ENCODE data around the gene ZAP70.
"Not testable (repeated sequence)": the region's sequence is repeated elsewhere in the genome, so short reads cannot be mapped to it uniquely, and the experiment has no call there.

Gene ZAP70

DNA sequence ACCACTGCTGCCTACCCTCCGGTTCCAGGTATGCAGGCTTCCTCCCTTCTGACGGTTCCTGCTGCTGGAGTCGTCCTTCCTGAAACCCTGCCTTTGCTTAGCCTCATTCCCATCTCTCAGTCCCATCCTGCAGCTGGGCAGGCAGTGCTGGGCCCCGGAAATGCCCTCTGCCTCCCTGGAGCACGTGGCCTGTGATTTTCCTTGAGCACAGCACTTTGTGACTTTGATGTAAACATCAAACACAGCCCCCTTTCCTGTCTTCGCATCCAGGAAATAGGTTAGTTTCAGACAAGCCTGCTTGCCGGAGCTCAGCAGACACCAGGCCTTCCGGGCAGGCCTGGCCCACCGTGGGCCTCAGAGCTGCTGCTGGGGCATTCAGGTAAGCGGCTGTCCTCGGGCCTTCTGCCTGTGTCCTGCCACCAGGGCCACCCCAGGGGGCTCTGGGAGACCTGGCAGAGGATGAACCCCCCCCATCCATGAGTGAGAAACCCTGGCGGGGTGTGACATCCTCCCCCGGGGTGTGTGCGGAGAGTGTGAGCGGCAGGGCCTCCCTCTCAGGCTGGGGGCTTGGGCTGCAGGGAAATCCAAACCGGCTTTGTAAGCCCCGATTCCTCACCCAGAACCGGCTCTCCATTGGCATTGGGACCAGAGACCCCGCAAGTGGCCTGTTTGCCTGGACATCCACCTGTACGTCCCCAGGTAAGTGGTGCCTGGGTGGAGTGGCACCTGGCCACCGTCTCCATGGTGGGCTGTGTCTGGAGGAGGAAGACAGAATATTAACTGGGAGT, at the start of gene ZAP70:
Gene ZAP70 (plus strand): TSS at position 281 of the 788 bp plus-strand sequence. CDS start 10,461 bp downstream, outside the sequence.
- no peak for DNase-seq (ENCODE audit: low spot score)

DNA sequence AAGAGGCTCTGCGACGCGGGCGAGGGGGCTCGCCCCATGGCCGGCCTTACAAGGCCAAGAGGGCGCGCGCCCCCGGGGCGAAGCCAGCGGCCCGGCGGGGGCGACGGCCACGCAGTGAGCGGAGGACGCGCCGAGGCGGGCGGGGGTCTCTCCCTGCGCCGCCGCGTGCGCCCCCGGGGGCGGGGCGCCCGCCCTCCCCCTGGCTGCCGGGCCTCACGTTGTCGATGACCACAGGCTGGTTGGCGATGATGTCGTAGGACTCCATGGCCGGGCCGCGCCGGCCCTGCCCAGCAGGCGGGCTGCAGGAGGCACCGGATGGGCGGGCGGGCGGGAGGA, 49.8 kb upstream of the ZAP70 start:
- DNase-seq (ENCODE audit: low spot score) = no peak

DNA sequence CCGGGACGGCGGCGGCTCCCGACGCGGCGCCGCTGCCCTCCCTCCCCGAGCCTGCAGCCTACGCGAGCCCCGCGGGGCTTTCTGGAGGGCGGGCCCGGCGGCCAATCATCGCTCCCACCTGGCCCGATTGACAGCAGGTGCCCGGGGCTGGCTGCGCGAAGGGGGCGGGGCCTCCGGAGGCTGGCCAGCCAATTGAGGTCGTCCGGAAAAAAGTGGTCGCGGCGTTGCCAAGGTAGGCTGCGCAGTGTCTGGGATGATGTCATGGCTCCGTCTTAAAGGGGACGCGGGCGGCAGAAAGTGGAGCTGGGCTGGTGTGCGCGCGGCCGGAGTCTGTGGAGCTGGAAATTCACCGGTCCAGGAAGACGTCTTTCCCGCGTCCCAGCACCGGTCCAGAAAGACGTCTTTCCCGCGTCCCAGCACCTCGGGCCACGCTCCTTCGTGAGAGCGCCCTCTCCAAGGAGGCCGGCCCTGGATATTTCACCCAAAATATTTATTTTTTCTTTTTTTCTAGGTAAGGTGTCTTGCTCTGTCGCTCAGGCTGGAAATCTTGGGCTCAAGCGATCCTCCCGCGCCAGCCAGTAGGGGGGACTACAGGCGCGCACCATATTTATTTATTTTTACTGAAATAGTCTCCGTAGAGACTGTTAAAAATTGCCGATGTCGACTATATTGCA, 49.3 kb upstream of the ZAP70 start, which contains the start of gene ACTR1B:
Gene ACTR1B (minus strand): TSS at position 83 of the 674 bp plus-strand sequence. CDS start 154 bp downstream, outside the sequence.
- peak; percentile 98 for DNase-seq (ENCODE audit: low spot score)

DNA sequence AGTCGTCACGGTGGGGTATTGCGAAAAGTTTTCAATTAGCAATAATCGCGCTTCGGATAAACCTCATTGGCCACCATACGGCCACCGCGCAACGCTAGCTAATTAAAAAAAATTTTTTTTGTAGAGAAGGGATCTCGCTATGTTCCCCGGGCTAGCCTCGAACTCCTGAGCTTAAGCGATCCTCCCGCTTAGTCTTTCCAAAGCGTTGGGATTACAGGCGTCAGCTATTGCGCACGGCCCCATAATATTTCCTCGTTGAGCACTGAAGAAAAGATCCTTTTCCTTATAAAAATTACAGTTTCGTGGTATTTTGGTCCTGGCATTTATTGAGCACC, 48.8 kb upstream of the ZAP70 start:
- no peak for DNase-seq (ENCODE audit: low spot score)

DNA sequence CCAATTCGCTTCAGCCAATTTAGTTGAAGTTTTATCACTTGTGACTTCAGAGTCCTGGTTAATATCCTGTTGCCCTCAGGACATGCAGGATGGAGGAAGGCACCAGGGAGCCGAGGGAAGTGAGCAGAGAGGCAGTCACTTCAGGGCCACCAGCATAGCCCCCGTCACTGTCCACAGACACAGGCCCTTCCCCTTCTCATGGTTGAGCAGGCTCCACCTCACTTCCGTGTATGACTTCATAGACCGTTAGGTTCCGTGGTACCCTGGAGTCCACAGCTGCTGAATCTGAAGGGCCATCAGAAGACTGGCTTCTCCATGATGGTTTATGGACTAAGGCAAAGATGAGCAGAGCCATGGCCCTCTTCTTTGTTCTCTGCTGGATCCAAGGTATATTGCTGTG, 43.9 kb upstream of the ZAP70 start, which contains the start of gene C2orf92:
Gene C2orf92 (plus strand): TSS at position 266 of the 400 bp plus-strand sequence. CDS start 76 bp downstream, at position 342.
- no peak for DNase-seq (ENCODE audit: low spot score)

DNA sequence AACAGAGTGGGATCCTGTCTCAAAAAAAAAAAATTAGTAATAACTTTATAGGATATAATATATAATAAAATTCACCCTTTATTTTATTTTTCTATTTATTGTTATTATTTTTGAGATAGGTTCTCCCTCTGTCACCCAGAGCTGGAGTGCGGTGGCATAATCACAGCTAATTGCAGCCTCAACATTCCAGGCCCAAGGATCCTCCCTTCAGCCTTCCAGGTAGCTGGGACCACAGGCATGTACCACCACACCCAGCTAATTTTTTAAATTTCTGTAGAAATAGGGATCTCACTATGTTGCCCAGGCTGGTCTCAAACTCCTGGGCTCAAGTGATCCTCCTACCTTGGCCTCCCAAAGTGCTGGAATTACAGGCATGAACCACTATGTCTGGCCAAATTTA, 42.9 kb upstream of the ZAP70 start:
- DNase-seq (ENCODE audit: low spot score) = no peak

DNA sequence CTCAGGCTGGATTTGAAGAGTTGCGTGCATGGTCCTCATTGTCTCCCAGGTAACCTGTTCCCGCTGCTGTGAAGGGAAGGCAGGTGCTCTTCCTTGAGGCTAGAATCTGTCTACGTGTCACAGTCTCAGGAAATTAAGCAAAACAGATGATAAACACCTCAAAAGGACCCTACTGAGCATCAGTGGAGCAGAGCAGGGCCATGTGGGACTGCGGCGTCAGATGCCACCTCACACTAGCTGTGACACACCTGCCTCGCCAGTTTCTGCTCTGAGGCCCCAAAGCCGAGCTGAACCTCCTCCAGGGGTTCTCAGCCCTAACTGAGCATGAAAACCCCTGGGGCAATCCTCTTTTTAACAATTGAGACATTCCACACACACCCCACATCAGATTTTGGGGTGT, 41.9 kb upstream of the ZAP70 start:
- no peak for DNase-seq (ENCODE audit: low spot score)

DNA sequence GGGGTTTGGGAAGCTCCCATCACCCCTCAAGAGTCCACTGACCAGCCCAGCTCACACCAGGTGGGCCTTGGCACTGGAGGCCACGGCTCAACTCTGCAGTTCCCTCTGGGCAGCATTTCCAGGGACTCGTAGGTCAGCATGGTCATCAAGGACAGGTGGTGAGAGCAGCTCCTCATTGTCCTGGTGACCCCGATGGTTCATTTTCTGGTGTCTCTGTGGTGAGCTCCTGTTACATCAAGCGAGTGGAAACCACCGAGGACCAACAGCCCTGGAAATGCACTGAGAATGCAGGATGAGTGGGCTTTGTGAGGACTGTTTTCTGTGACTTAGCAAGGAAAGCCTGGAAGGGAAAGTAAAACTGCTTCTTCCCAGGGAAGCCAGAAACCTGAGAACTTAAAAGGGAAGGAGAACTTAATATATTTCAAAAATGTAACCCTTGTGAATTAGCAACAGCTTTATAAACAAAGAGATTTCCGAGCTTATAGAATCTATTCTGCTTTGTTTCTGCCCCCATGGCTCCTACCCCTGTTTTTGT, 40.7 kb upstream of the ZAP70 start:
- DNase-seq (ENCODE audit: low spot score) = not testable (repeated sequence)

DNA sequence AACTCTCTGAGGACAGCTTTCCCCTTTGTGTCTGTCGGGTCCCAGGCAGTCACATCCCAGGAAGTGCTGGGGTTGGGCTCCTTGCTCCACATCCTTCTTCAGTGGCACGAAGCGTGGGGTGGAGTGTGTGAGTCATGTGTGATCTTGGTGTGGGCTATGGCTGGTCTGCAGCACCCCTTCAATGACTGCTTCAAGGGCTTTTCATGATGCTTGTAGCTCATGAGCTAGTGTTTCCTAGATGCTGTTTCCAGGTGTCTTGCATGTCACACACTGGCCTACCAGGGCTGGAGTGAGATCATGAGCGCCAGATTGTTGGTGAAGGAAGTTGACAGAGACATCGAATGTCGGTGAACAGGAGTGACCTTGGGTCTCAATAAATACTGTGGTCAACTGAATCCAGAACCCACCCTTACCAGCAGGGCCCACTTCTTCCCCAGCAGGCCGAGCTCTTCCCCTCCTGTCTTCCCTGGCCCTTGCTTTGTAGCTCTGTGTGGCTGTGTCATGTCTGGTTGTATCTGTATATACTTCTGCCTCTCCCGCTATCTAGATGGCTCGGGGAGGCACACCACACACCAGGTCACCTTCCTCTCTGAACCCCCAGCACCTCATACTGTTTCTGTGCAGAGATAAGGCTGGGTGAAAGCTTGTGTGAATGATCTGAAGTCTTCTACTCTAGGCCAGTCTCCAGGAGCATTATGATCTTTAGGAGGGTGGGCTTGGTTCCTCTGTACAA, 40.0 kb upstream of the ZAP70 start:
- DNase-seq (ENCODE audit: low spot score) = no peak

DNA sequence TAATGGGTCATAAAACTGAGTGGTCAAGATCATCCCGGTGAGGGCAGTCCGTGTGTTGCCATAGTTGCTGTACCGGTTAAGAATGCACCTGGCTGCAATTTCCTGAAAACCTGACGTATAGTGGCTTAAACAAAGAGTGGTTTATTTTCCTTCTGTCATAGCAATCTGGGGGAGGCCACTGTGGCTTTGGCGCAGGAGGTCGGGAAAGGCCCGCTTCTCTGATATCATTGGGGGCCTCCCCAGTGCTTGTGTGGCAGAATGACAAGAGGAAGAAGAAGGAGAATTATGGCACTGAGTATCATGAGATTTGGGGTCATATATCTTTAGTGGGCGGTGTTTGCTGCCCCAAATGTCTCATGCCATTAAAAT, 39.5 kb upstream of the ZAP70 start:
- no peak for DNase-seq (ENCODE audit: low spot score)

DNA sequence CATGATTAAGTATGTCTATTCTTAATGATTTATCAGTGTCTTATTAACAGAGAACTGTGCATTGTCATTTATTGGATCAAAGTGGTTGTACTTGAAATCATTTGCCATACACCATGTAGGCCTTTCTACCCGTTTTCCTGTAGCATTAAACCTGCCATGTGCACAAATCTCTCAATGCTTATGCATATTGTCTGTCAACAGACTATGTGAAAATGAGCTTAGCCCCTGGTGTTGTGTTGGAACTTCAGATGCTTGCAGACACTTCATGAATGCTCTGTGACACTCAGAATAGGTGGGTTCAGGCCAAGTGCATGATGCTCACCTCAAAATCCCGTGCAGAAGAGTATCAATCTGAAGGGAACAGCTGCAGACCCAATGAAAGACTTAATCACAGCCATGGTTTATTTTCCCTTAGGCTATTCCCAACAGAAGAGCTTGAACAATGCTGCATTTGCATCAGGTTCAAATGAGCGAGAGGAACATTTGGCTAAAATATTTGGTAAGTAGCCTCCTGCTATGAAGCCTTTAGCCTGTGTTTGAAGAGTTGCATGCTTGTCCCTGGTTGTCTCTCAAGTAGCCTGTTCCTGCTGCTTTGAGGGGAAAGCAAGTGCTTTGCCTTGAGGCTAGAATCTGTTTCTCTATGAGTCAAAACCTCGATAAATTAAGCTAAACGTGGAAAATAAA, 37.8 kb upstream of the ZAP70 start:
- DNase-seq (ENCODE audit: low spot score) = no peak

DNA sequence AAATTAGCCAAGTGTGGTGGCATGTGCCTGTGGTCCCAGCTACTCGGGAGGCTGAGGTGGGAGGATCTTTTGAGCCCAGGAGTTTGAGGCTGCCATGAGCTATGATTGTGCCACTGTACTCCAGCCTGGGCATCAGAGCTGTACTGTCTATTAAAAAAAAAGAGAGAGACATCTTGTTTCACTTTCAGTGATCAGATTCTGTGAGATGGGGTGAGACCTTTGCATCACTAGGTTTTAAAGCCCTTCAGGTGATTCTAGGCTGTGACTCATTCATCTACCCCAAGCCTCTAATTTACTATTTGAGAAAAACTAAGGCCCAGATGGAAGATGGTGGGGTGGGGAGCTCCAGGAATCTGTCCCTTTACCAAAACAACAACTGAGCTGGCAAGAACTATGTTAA, 36.8 kb upstream of the ZAP70 start:
- DNase-seq (ENCODE audit: low spot score) = no peak

DNA sequence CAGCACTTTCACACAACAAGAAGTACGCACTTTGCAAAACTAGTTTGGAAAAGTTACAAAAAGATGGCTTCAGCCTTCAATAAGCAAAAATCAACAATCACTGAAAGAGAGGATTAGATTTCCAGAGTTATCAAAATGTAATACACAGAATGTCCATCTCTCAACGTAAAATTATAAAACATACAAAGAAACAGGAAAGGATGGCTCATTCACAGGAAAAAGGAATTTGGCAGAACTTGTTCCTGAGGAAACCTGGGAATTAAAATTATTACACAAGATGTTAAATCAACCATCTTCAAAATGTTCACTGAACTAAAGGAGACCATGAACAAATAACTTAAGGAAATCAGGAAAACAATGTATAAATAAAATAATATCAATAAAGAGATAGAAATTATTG, 35.9 kb upstream of the ZAP70 start:
- DNase-seq (ENCODE audit: low spot score) = no peak

DNA sequence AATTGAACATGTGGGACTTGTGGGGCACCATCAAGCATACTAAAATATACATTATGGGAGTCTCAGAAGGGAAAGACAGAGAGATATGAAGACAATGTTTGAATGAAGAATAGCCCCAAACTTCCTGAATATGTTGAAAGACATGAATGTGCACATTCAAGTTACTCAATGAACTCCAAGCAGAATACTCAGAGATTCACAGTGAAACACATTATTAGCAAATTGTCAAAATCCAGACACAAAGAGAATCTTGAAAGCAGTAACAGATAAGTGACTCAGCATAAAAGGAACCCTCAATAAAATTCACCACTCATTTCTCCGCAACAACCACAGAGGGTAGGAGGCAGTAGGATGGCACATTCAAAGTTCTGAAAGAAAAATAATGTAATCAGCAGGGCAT, 35.1 kb upstream of the ZAP70 start:
- no peak for DNase-seq (ENCODE audit: low spot score)

DNA sequence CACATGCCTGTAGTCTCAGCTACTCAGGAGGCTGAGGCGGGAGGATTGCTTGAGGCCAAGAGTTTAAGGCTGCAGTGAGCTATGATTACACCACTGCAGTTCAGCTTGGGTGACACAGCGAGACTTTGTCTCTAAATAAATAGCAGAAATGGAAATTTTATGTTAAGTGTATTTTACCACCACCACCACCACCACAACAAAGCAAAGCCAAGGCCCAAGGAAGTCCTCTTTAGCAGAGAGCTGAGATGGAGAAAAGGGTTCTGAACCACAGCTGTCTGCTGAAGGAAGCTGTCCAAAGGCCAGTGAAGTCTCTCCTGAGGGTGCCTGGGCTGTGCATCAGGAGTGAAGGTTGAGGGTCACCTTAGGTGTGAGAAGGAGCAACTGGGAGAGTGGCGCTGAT, 26.1 kb upstream of the ZAP70 start:
- DNase-seq (ENCODE audit: low spot score) = not testable (repeated sequence)

DNA sequence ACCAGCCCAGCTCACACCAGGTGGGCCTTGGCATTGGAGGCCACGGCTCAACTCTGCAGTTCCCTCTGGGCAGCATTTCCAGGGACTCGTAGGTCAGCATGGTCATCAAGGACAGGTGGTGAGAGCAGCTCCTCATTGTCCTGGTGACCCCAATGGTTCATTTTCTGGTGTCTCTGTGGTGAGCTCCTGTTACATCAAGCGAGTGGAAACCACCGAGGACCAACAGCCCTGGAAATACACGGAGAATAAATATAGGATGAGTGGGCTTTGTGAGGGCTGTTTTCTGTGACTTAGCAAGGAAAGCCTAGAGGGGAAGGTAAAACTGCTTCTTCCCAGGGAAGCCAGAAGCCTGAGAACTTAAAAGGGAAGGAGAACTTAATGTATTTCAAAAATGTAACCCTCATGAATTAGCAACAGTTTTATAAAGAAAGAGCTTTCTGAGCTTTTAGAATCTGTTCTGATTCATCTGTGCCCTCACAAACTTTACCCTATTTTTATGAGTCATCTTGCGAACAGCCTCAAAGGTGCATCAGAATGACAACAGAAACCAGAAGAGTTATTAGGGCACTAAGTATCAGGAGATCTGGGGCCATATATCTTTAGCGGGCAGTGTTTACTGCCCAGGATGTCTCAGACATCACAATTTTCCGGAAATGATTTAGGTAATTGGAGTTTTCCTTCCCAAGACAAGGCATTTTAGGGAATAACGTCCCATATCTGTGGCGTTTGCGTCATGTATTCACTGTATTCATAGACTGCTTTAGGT, 25.1 kb upstream of the ZAP70 start:
- no peak for DNase-seq (ENCODE audit: low spot score)

DNA sequence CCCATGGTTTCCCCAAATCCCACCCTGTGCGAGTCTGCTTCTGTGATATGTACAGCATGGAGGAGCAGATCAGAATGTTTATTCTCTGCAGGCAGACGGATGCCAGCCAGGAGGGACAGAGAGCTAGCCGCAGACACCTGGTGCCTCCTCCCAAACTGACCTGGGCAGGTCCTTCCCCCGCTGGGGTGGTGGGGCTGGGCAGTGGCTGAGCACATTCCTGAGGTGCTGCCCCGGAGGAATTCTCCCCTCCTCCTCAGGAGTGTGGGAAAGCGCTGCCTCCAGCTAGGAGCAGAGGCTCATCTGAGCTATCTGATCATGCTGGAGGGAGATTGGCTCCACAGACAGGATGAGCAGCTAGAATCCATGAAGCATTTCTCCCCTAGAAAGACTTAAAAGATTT, 22.2 kb upstream of the ZAP70 start:
- no peak for DNase-seq (ENCODE audit: low spot score)

DNA sequence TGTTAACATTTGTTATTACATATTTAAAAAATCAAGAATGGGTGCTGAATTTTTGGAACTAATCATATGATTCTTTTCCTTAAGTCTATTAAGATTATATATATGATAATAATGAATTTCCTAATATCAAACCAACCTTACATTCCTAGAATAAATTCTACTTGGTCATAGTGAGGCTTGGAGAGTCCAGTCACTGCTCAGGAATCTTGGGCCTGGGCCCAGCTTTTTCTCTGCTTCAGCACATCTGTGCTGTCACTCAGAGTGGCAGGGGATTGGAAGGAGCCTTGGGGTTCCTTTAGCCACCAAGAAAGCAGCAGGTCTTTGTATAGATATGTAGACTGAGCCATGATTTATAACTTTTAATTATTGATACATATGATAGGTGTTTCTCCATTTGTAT, 19.9 kb upstream of the ZAP70 start:
- no peak for DNase-seq (ENCODE audit: low spot score)

DNA sequence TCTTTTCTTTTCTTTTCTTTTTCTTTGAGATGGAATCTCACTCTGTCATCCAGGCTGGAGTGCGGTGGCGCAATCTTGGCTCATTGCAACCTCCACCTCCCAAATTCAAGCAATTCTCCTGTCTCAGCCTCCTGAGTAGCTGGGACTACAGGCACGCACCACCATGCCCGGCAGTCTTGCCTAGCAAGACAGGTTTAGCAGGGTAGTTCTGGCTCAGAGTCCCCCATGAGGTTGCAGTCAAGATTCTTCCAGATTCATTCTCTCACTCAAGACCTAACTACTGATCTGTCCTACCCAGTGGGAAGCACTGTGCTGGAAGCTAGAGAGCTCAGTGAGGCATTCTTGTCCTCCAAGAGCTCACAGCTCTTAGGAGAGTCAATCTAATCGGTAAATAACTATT, 17.6 kb upstream of the ZAP70 start:
- no peak for DNase-seq (ENCODE audit: low spot score)

DNA sequence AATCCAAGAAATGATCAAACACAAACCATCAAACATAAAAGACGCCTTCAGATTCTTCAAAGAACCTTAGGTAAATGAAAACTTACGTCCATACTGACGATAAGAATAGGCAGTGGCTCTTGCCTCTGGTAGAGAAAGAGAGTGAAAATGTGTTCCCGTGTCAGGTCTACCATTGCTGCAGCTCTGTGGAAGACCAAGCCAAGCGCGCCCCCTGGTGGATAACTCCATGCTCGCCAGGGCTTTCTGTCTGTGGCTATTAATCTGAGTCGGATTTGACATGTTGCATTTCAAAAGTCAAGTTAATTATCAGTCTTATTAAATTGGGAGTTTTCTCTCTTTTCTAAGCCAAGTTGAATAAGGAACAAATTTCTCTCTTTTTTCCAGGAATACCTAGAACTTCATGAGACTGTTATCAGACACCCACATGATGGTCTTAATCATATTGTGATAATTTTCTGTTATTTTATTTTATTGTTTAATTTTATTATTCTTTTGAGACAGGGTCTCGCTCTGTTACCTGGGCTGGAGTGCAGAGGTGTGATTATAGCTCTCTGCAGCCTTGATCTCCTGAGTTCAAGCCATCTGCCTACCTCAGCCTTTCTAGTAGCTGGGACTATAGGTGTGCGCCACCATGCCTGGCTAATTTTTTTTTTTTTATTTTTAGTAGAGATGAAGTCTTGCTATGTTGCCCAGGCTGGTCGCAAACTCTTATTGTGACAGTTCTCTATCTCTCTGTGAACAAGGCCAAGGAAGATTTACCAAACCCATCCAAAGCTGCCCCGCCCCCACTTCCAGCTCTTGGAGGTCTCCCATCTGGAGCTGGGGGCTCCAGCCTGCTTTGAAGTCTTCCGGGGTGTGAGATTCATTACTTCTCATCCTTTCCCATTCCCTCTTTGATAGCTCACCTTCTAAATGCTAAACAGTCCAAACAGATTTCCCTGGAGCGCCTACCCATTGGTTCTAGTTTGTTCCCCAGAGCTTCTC, 15.8 kb upstream of the ZAP70 start:
- DNase-seq (ENCODE audit: low spot score) = peak; percentile 89
